ENCODE results near the gene GPC5.
"Not testable (repeated sequence)": the region's sequence is repeated elsewhere in the genome, so short reads cannot be mapped to it uniquely, and the experiment has no call there.

Gene GPC5

GRCh38 chr13:91416579-91416978 lies 18.2 kb downstream of the GPC5 start:
- POLR2A ChIA-PET; H3K4me1 ChIP-seq (ENCODE audit: control insufficient read depth, insufficient read depth, low read length); H3K9me3 ChIP-seq (ENCODE audit: control insufficient read depth, insufficient read depth, low read depth, low read length); H3K27ac ChIP-seq (ENCODE audit: extremely low read depth, low read depth, low read length); H3K4me3 ChIP-seq (ENCODE audit: low read depth, low read length); CTCF ChIA-PET; H3K36me3 ChIP-seq (ENCODE audit: control insufficient read depth in 2 of 2, insufficient read depth in 1 of 2, low read length in 2 of 2): not testable (repeated sequence)
- 0 out of 2 replicates have a peak, but pooled peaks have one; percentile 50 for TF ChIP-seq ZNF146 (tag by site-specific recombination; IDR thresholded peaks at IDR 0.05)

GRCh38 chr13:91417660-91418325 lies 19.4 kb downstream of the GPC5 start:
- H3K4me3 ChIP-seq (ENCODE audit: low read depth, low read length) = no peak overlapping the region
- CTCF ChIA-PET = no interaction called here
- TF ChIP-seq KLF10 (tag by site-specific recombination; IDR thresholded peaks at IDR 0.05) (no peak), ZBTB11 (tag by site-specific recombination; conservative IDR thresholded peaks at IDR 0.05; ENCODE audit: low read depth) (no peak), PRDM10 (tag by site-specific recombination; IDR thresholded peaks at IDR 0.05) (no peak), GLIS2 (tag by site-specific recombination; IDR thresholded peaks at IDR 0.05) (no peak)
- POLR2A ChIA-PET = no interaction called here
- no peaks in the 10 kb centered on the region for H3K36me3 ChIP-seq (ENCODE audit: control insufficient read depth in 2 of 2, insufficient read depth in 1 of 2, low read length in 2 of 2)
- H3K27ac ChIP-seq (ENCODE audit: extremely low read depth, low read depth, low read length) = no peak overlapping the region
- H3K9me3 ChIP-seq (ENCODE audit: control insufficient read depth, insufficient read depth, low read depth, low read length) = no peaks in the 10 kb centered on the region
- H3K4me1 ChIP-seq (ENCODE audit: control insufficient read depth, insufficient read depth, low read length) = no peaks in the 10 kb centered on the region

GRCh38 chr13:91426913-91427312 lies 28.5 kb downstream of the GPC5 start:
- ChIA-PET POLR2A (no interaction called here), CTCF (no interaction called here)
- no peak for TF ChIP-seq SALL2 (tag by site-specific recombination; IDR thresholded peaks at IDR 0.05; ENCODE audit: borderline replicate concordance)
- TF ChIP-seq TRIM28 (IDR thresholded peaks at IDR 0.05; ENCODE audit: borderline replicate concordance, low read length) = peak; percentile 63; the same call in 1 of the 2 replicates
- TF ChIP-seq ZNF148 (tag by site-specific recombination; IDR thresholded peaks at IDR 0.05; ENCODE audit: borderline replicate concordance) = no peak
- peak; percentile 90 for TF ChIP-seq SETDB1 (IDR thresholded peaks at IDR 0.05; ENCODE audit: insufficient read length, low read length)
- no peak for TF ChIP-seq ZNF211 (tag by site-specific recombination; IDR thresholded peaks at IDR 0.05; ENCODE audit: low read depth)
- Histone ChIP-seq H3K9me3 (ENCODE audit: control insufficient read depth, insufficient read depth, low read depth, low read length) (no peaks in the 10 kb centered on the region), H3K4me3 (ENCODE audit: low read depth, low read length) (no peak overlapping the region), H3K27ac (ENCODE audit: extremely low read depth, low read depth, low read length) (no peak overlapping the region), H3K4me1 (ENCODE audit: control insufficient read depth, insufficient read depth, low read length) (no peaks in the 10 kb centered on the region), H3K36me3 (ENCODE audit: control insufficient read depth in 2 of 2, insufficient read depth in 1 of 2, low read length in 2 of 2) (no peaks in the 10 kb centered on the region)

- H3K4me3 ChIP-seq (ENCODE audit: low read depth, low read length); H3K9me3 ChIP-seq (ENCODE audit: control insufficient read depth, insufficient read depth, low read depth, low read length); H3K36me3 ChIP-seq (ENCODE audit: control insufficient read depth in 2 of 2, insufficient read depth in 1 of 2, low read length in 2 of 2); H3K4me1 ChIP-seq (ENCODE audit: control insufficient read depth, insufficient read depth, low read length); POLR2A ChIA-PET; H3K27ac ChIP-seq (ENCODE audit: extremely low read depth, low read depth, low read length): not testable (repeated sequence)
- CTCF ChIA-PET = interaction anchor here (0.6 to 1.0 kb wide), 3 partner anchors 11 to 259 kb away, joined by 3 read pairs; no protein-coding TSS in a partner anchor
Observed at GRCh38 chr13:91438674-91439073, 40.3 kb downstream of the GPC5 start.

Data from HEK293 (cell line).